Thoracic aorta (tissue), 2 donors: ENCODE results near the gene PYGO2. TPM values are rescaled to one million over a fixed set of nuclear protein-coding genes. Genes with fewer than 3 reads are reported as not detected.

Experiments used
- ATAC-seq: fragments of 150-250 bp; one replicate; pipeline ENCODE4 v1.8.0; 2017; ENCODE audit warnings: low read depth; ENCODE audit not compliant: insufficient number of reproducible peaks, low FRiP score
- DNase-seq: peaks from one replicate; pipeline ENCODE4 v3.0.0-alpha.2; 2020; ENCODE audit warnings: low spot score
- H3K27ac ChIP-seq, 2 donors: fragments of 200-600 bp; sonication (generic); 1 replicate in 1 of 2; 2 replicates in 1 of 2; pipeline ENCODE4 v1.5.1; 2016; ENCODE audit warnings: mild to moderate bottlenecking in 2 of 2, moderate library complexity in 2 of 2
- H3K27me3 ChIP-seq: fragments of 200-600 bp; sonication (generic); replicated peaks from 2 replicates; pipeline ENCODE4 v1.6.0; 2016; ENCODE audit warnings: mild to moderate bottlenecking; ENCODE audit not compliant: insufficient read depth
- H3K36me3 ChIP-seq: fragments of 200-600 bp; sonication (generic); one replicate; pipeline ENCODE4 v1.5.1; 2016
- H3K4me1 ChIP-seq, 2 donors: fragments of 200-600 bp; sonication (generic); 1 replicate in 1 of 2; 2 replicates in 1 of 2; pipeline versions ENCODE4 v1.5.1 to v1.6.0; 2016; ENCODE audit warnings: low read depth in 2 of 2, mild to moderate bottlenecking in 1 of 2; ENCODE audit not compliant: control insufficient read depth in 1 of 2
- H3K4me3 ChIP-seq: fragments of 200-600 bp; sonication (generic); 2 replicates; pipeline ENCODE4 v1.5.1; 2016; ENCODE audit warnings: mild to moderate bottlenecking
- H3K9me3 ChIP-seq: fragments of 200-600 bp; sonication (generic); 2 replicates; pipeline ENCODE4 v1.5.1; 2016
- CTCF ChIP-seq: fragments of 200-600 bp; sonication (generic); IDR thresholded peaks from one replicate; pipeline ENCODE4 v1.5.1; 2019; ENCODE audit warnings: antibody characterized with exemption
- total RNA-seq, 2 donors: library from RNA; depleted of rRNA; stranded (reverse); fragments of >200 nt; gene quantifications; one replicate each; pipeline versions ENCODE4 v1.1.0 to v1.2.3, GENCODE V29; 2016

The PYGO2 gene
- total RNA-seq, 2 donors from 2014 or later: 17.8 to 21.4 TPM

DNA sequence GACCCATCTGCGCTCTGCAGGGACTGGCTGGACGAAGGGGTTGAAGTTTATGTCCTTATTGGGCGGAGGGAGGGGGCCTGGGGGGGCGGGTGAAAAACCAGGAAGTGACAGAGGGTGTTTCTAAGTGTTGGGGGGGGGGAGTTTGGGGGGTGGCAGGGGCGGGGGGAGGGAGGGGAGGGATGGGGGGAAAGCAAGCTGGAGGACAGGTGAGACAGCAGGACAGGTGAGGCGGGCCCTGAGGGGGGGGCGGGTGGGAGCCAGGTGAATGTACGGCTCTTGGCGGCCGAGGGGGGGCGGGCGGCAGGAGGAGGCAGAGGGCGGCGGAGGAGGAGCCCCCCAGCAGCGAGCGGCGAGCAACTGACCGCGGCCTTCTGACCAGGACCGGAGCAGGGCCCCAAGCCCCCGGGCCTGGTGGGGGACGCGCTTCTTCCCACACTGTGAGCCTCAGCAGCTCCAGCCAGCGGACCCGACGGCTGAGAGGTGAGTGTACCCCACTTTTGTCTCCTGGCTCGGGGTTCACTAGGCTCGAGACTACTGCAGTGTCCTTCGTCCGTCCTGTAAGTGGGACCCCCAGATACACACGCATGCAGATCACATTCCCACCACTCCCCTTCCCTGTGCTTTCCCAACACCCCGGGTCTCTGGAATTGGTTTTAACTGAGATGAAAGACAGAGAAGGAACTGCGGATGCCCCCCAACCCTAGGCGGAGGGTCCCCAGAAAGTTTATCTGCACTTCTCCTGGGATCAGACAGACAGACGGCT, 41.1 kb upstream of the PYGO2 start, which contains the start of gene ZBTB7B:
Gene ZBTB7B, plus strand, starts transcription at position 339 of the 763 bp plus-strand sequence. CDS start 11,859 bp downstream, outside the sequence.
- Histone ChIP-seq H3K4me1 (peaks cover 48 to 54% of the 10 kb centered on the region in 2 donors), H3K9me3 (no peaks in the 10 kb centered on the region), H3K27ac (peak within 1 kb of the TSS; percentile 96 to 99), H3K27me3 (no peaks in the 10 kb centered on the region), H3K4me3 (peak within 1 kb of the TSS; percentile 99), H3K36me3 (no peaks in the 10 kb centered on the region)
- DNase-seq (no peak), ATAC-seq (no peak)
- no peak for TF ChIP-seq CTCF

GRCh38 chr1:155001675-155002463, 40.3 kb upstream of the PYGO2 start:
- peak overlapping the region; percentile 99 for H3K4me3 ChIP-seq
- H3K27ac ChIP-seq: peak overlapping the region; percentile 96 to 97
- H3K36me3 ChIP-seq: no peaks in the 10 kb centered on the region
- H3K27me3 ChIP-seq: no peaks in the 10 kb centered on the region
- H3K4me1 ChIP-seq: peaks cover 41 to 46% of the 10 kb centered on the region in 2 donors
- DNase-seq (peak; percentile 99), ATAC-seq (peak; percentile 62)
- TF ChIP-seq CTCF: peak; percentile 30
- H3K9me3 ChIP-seq: no peaks in the 10 kb centered on the region

- TF ChIP-seq CTCF: no peak
- peaks cover 35 to 41% of the 10 kb centered on the region in 2 donors for H3K4me1 ChIP-seq
- H3K27ac ChIP-seq: peak overlapping the region; percentile 96 to 97
- no peaks in the 10 kb centered on the region for H3K27me3 ChIP-seq
- H3K4me3 ChIP-seq: peak overlapping the region; percentile 99
- no peaks in the 10 kb centered on the region for H3K9me3 ChIP-seq
- ATAC-seq (no peak), DNase-seq (no peak)
- no peaks in the 10 kb centered on the region for H3K36me3 ChIP-seq
Measured at GRCh38 chr1:155001425-155001674, 39.8 kb upstream of the PYGO2 start.

GRCh38 chr1:155000726-155001424, 39.3 kb upstream of the PYGO2 start:
- Histone ChIP-seq H3K36me3 (no peaks in the 10 kb centered on the region), H3K9me3 (no peaks in the 10 kb centered on the region), H3K4me3 (peak overlapping the region; percentile 99), H3K4me1 (peaks cover 31 to 36% of the 10 kb centered on the region in 2 donors), H3K27me3 (no peaks in the 10 kb centered on the region), H3K27ac (peak overlapping the region; percentile 96 to 97)
- DNase-seq: peak; percentile 51
- ATAC-seq: peak; percentile 64
- no peak for TF ChIP-seq CTCF

DNA sequence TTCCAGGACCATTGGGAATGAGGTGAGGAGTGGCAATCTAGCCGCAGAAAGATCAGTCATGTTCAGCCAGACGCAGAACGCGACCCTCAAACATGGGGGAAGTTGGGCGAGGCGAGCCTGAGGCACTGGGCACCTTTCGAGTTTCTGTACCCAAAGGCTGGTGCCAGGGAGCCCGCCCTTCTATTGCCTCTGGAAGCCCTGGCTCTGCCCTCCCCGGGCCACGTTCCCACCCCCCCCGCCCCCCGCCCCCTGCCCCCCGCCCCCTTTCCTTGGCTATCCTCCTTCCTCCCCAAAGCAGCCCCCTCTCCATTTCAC, 38.8 kb upstream of the PYGO2 start:
- peak overlapping the region; percentile 99 for H3K4me3 ChIP-seq
- H3K27ac ChIP-seq: peak overlapping the region; percentile 96 to 97
- H3K9me3 ChIP-seq: no peaks in the 10 kb centered on the region
- H3K27me3 ChIP-seq: no peaks in the 10 kb centered on the region
- no peak for TF ChIP-seq CTCF
- H3K36me3 ChIP-seq: no peaks in the 10 kb centered on the region
- H3K4me1 ChIP-seq: peaks cover 26 to 31% of the 10 kb centered on the region in 2 donors
- no peak for ATAC-seq
- DNase-seq: no peak
